Ishikawa (cell line): Measurements from ENCODE around the gene FYTTD1.

Experiments used
- CEBPB ChIP-seq: IDR thresholded peaks from 2 replicates; pipeline ENCODE4 v1.6.1; 2012
- CREB1 ChIP-seq: IDR thresholded peaks from 2 replicates; pipeline ENCODE4 v1.6.1; 2012; ENCODE audit warnings: low read depth
- EGR1 ChIP-seq: IDR thresholded peaks from 2 replicates; pipeline ENCODE4 v1.6.1; 2012
- EP300 ChIP-seq: IDR thresholded peaks from 2 replicates; pipeline ENCODE4 v1.6.1; 2012; ENCODE audit warnings: borderline replicate concordance
- FOXM1 ChIP-seq: IDR thresholded peaks from 2 replicates; pipeline ENCODE4 v1.6.1; 2012; ENCODE audit warnings: low read depth, borderline replicate concordance
- MAX ChIP-seq: IDR thresholded peaks from 2 replicates; pipeline ENCODE4 v1.6.1; 2012
- NFIC ChIP-seq: IDR thresholded peaks from 2 replicates; pipeline ENCODE4 v1.6.1; 2012
- RAD21 ChIP-seq: IDR thresholded peaks from 2 replicates; pipeline ENCODE4 v1.6.1; 2012; ENCODE audit warnings: low read depth
- REST ChIP-seq: IDR thresholded peaks from 2 replicates; pipeline ENCODE4 v1.6.1; 2012; ENCODE audit warnings: low read depth, mild to moderate bottlenecking
- TAF1 ChIP-seq: IDR thresholded peaks from 2 replicates; pipeline ENCODE4 v1.6.1; 2012; ENCODE audit warnings: low read depth, mild to moderate bottlenecking
- TCF12 ChIP-seq: IDR thresholded peaks from 2 replicates; pipeline ENCODE4 v1.6.1; 2012; ENCODE audit warnings: low read depth
- TEAD4 ChIP-seq: IDR thresholded peaks from 2 replicates; pipeline ENCODE4 v1.6.1; 2012
- USF1 ChIP-seq: IDR thresholded peaks from 2 replicates; pipeline ENCODE4 v1.6.1; 2012
- YY1 ChIP-seq: IDR thresholded peaks from 2 replicates; pipeline ENCODE4 v1.6.1; 2012; ENCODE audit warnings: low read depth
- ZBTB7A ChIP-seq: IDR thresholded peaks from 2 replicates; pipeline ENCODE4 v1.6.1; 2012; ENCODE audit warnings: low read depth

FYTTD1 gene

GRCh38 chr3:197807969-197808587 is 58.4 kb downstream of the FYTTD1 start:
- TF ChIP-seq CEBPB (no peak), YY1 (no peak), MAX (no peak), FOXM1 (no peak), ZBTB7A (no peak), USF1 (no peak), TEAD4 (no peak), TAF1 (no peak), RAD21 (no peak), CREB1 (no peak), TCF12 (no peak), NFIC (no peak), EGR1 (no peak), REST (no peak), EP300 (no peak)

GRCh38 chr3:197809356-197810020 is 59.8 kb downstream of the FYTTD1 start:
- TF ChIP-seq FOXM1 (no peak), YY1 (no peak), REST (no peak), CEBPB (no peak), TEAD4 (no peak), TCF12 (no peak), EP300 (no peak), USF1 (no peak), NFIC (no peak), TAF1 (no peak), CREB1 (no peak), EGR1 (no peak), ZBTB7A (no peak), MAX (no peak)

GRCh38 chr3:197810901-197811300 is 61.2 kb downstream of the FYTTD1 start:
- no peak for TF ChIP-seq EGR1
- TF ChIP-seq REST = no peak
- no peak for TF ChIP-seq EP300
- TF ChIP-seq TCF12 = no peak
- no peak for TF ChIP-seq TAF1
- no peak for TF ChIP-seq NFIC
- no peak for TF ChIP-seq YY1
- no peak for TF ChIP-seq TEAD4
- no peak for TF ChIP-seq RAD21
- no peak for TF ChIP-seq CREB1
- no peak for TF ChIP-seq CEBPB
- TF ChIP-seq USF1 = no peak
- no peak for TF ChIP-seq ZBTB7A
- no peak for TF ChIP-seq MAX
- no peak for TF ChIP-seq FOXM1
